Keratinocyte (primary cell): Measurements from ENCODE around the gene CHST1. TPM values are rescaled to one million over a fixed set of nuclear protein-coding genes. Genes with fewer than 3 reads are reported as not detected.

Experiments used
- DNase-seq: peaks from one replicate; pipeline ENCODE4 v3.0.0-alpha.2; 2011; ENCODE audit warnings: low read depth, missing footprints, low spot score
- FAIRE-seq: peaks from 2 replicates; lab custom pipeline; 2011; peaks lifted over from hg19 to GRCh38; lab: Jason Lieb, UNC
- H2AFZ ChIP-seq: 2 replicates; pipeline ENCODE4 v1.6.0; 2012; ENCODE audit warnings: low read length, control low read depth, inconsistent platforms; ENCODE audit not compliant: control insufficient read depth
- H3K27ac ChIP-seq: 2 replicates; pipeline ENCODE4 v1.5.1; 2011; ENCODE audit warnings: low read length; ENCODE audit not compliant: control insufficient read depth, insufficient read depth
- H3K27me3 ChIP-seq: 3 replicates; pipeline ENCODE4 v1.6.0; 2011; ENCODE audit warnings: low read length; ENCODE audit not compliant: control insufficient read depth, insufficient read depth; ENCODE audit errors: extremely low read depth
- H3K36me3 ChIP-seq, 2 experiments: 2 replicates in 1 of 2; 3 replicates in 1 of 2; pipeline ENCODE4 v1.5.1; 2011; ENCODE audit warnings: low read length in 2 of 2, mild to moderate bottlenecking in 1 of 2; ENCODE audit not compliant: control insufficient read depth in 2 of 2, insufficient read depth in 2 of 2; ENCODE audit errors: extremely low read depth in 1 of 2
- H3K4me1 ChIP-seq: 3 replicates; pipeline ENCODE4 v1.5.1; 2011; ENCODE audit warnings: low read length; ENCODE audit not compliant: control insufficient read depth, insufficient read depth; ENCODE audit errors: extremely low read depth
- H3K4me2 ChIP-seq: 3 replicates; pipeline ENCODE4 v1.6.0; 2011; ENCODE audit warnings: low read depth, low read length; ENCODE audit not compliant: control insufficient read depth, insufficient read depth; ENCODE audit errors: extremely low read depth
- H3K4me3 ChIP-seq, 3 experiments: fragments of 200-600 bp in 1 of 3; sonication (generic) in 1 of 3; 2 replicates in 2 of 3; 3 replicates in 1 of 3; pipeline ENCODE4 v1.5.1; 2011 to 2016; ENCODE audit warnings: low read length in 3 of 3, mild to moderate bottlenecking in 3 of 3, control low read depth in 2 of 3, inconsistent platforms in 1 of 3, low read depth in 1 of 3, mixed read lengths in 1 of 3, mixed run types in 1 of 3, moderate library complexity in 1 of 3; ENCODE audit not compliant: control insufficient read depth in 2 of 3, insufficient read depth in 2 of 3; ENCODE audit errors: extremely low read depth in 1 of 3
- H3K79me2 ChIP-seq: 2 replicates; pipeline ENCODE4 v1.6.0; 2012; ENCODE audit warnings: low read length; ENCODE audit not compliant: control insufficient read depth, insufficient read depth
- H3K9ac ChIP-seq: 3 replicates; pipeline ENCODE4 v1.6.0; 2011; ENCODE audit warnings: low read length; ENCODE audit not compliant: control insufficient read depth, insufficient read depth; ENCODE audit errors: extremely low read depth
- H3K9me1 ChIP-seq: 3 replicates; pipeline ENCODE4 v1.6.0; 2011; ENCODE audit warnings: low read length; ENCODE audit not compliant: control insufficient read depth, insufficient read depth; ENCODE audit errors: extremely low read depth
- H3K9me3 ChIP-seq: 2 replicates; pipeline ENCODE4 v1.5.1; 2012; ENCODE audit warnings: low read depth, low read length; ENCODE audit not compliant: control insufficient read depth
- H4K20me1 ChIP-seq: 3 replicates; pipeline ENCODE4 v1.6.0; 2011; ENCODE audit warnings: low read length; ENCODE audit not compliant: control insufficient read depth, insufficient read depth; ENCODE audit errors: extremely low read depth
- CTCF ChIP-seq, 3 experiments: IDR thresholded peaks in 1 of 3; conservative IDR thresholded peaks in 1 of 3; optimal IDR thresholded peaks in 1 of 3; 2 replicates in 2 of 3; 3 replicates in 1 of 3; pipeline versions ENCODE3 to v1.5.1; 2011; ENCODE audit warnings: low read length in 3 of 3, mild to moderate bottlenecking in 3 of 3, moderate library complexity in 2 of 3, control low read depth in 1 of 3, inconsistent platforms in 1 of 3; ENCODE audit not compliant: insufficient read depth in 2 of 3; ENCODE audit errors: extremely low read depth in 1 of 3
- EZH2 ChIP-seq: IDR thresholded peaks from one replicate; pipeline ENCODE4 v1.6.1; 2012; ENCODE audit warnings: inconsistent platforms, mild to moderate bottlenecking, low read length, moderate library complexity
- dilution Hi-C: fragments of 300-500 bp; cut with MboI; formaldehyde crosslinking; loops from one replicate; pipeline ENCODE4 v1.7.0; 2020; ENCODE audit warnings: low sequenced_read_pairs; ENCODE audit not compliant: extremely low pct_ligation_motif_present
- polyA plus RNA-seq, 5 experiments: library from polyadenylated mRNA; depleted of rRNA in 3 of 5; stranded (reverse) in 3 of 5; stranded (forward) in 1 of 5; unstranded in 1 of 5; fragments of >200 nt; gene quantifications; 1 replicate in 1 of 5; 2 replicates in 3 of 5; 3 replicates in 1 of 5; pipeline versions ENCODE4 v1.2.1 to v1.2.3, GENCODE V29; 2011 to 2012; ENCODE audit warnings: missing spikeins in 2 of 5, low read depth in 1 of 5, low replicate concordance in 1 of 5

CHST1 gene
- polyA plus RNA-seq, 1 donor (not counting 4 experiments of a cell fraction or from before 2014, with no cell fraction given), result not detected

GRCh38 chr11:45647786-45648185, 17.6 kb downstream of the CHST1 start:
- Histone ChIP-seq H3K9me3 (no peaks in the 10 kb centered on the region), H3K79me2 (no peaks in the 10 kb centered on the region), H3K4me1 (peaks cover 17% of the 10 kb centered on the region), H3K9ac (no peak overlapping the region), H4K20me1 (no peaks in the 10 kb centered on the region), H3K9me1 (no peaks in the 10 kb centered on the region), H3K36me3 (no peaks in the 10 kb centered on the region), H3K27ac (no peak overlapping the region), H3K27me3 (peaks cover 7% of the 10 kb centered on the region), H3K4me3 (no peak overlapping the region), H2AFZ (no peak overlapping the region), H3K4me2 (no peak overlapping the region)
- no peak for DNase-seq
- no peak for FAIRE-seq
- dilution Hi-C loops, result no loop called here
- no peak for TF ChIP-seq CTCF (optimal IDR thresholded peaks at IDR 0.05 in 1 of 3, IDR thresholded peaks at IDR 0.05 in 1 of 3, conservative IDR thresholded peaks at IDR 0.05 in 1 of 3; ENCODE audit: extremely low read depth in 1 of 3, insufficient read depth in 2 of 3, low read length in 3 of 3)

- H3K4me1 ChIP-seq, result peaks cover 13% of the 10 kb centered on the region
- H3K27me3 ChIP-seq, result peaks cover 7% of the 10 kb centered on the region
- no peak overlapping the region for H2AFZ ChIP-seq
- no peak overlapping the region for H3K4me3 ChIP-seq
- H3K4me2 ChIP-seq, result no peak overlapping the region
- dilution Hi-C loops, result no loop called here
- no peak for FAIRE-seq
- DNase-seq, result no peak
- TF ChIP-seq EZH2 (no peak), CTCF (optimal IDR thresholded peaks at IDR 0.05 in 1 of 3, IDR thresholded peaks at IDR 0.05 in 1 of 3, conservative IDR thresholded peaks at IDR 0.05 in 1 of 3; ENCODE audit: extremely low read depth in 1 of 3, insufficient read depth in 2 of 3, low read length in 3 of 3) (no peak)
- no peak overlapping the region for H3K27ac ChIP-seq
- H3K9ac ChIP-seq, result no peak overlapping the region
- H4K20me1 ChIP-seq, result no peaks in the 10 kb centered on the region
- H3K36me3 ChIP-seq, result no peaks in the 10 kb centered on the region
- no peaks in the 10 kb centered on the region for H3K9me1 ChIP-seq
- H3K79me2 ChIP-seq, result no peaks in the 10 kb centered on the region
- H3K9me3 ChIP-seq, result no peaks in the 10 kb centered on the region
Observed at GRCh38 chr11:45647329-45647728, 18.1 kb downstream of the CHST1 start.
